ENCODE data around the gene TMEM150B. TPM values are rescaled to one million over a fixed set of nuclear protein-coding genes. Genes with fewer than 3 reads are reported as not detected.

The TMEM150B gene
- total and polyA plus RNA-seq, 2 of the 13 experiments (the other 11 are each of a cell fraction or from before 2014, with no cell fraction given), result 1.3 to 1.8 TPM

DNA sequence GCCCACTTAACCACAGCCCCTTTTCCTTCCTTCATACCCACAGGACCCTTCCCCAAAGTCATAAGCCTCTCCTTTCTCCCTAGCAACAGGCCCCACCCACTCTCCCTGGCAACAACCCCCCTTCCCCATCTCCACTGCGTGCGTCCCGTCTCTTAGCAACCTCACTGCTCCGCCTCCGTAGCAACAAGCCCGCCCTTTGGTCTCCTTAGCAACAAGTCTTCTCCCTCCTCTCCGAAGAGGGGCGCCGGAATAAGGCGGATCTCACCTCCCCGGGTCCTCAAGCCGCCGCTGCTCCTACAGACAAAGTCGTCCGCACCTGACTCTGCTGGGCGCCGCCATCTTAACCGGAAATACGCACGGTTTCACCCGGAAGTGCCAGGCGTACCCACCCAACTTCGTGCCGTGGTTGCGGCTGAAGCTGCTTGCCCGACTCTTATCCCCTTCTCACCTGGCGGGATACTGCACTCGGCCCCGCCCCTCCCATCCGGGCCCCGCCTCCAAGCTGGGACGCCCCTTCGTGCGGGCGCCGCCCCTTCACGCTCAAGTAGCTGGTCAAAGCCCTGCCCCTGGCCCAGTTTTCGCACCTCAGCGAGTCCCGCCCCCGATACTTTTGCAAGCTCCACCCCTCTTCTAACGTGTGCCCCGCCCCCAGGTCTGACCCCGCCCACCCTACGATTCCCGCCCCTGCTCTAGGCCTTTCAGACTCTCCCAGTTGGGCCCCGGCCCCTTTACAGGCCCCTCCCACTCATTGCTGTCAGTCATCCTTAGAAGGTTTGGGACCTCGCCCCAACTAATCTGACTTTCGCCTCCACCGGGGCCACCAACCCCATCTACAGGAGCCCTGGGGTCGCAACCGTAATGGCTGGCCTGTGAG, 45.1 kb downstream of the TMEM150B start, which contains the start of gene HSPBP1:
Gene HSPBP1, minus strand, starts transcription at position 341 of the 874 bp plus-strand sequence. CDS start 502 bp downstream, outside the sequence.
- Histone ChIP-seq H3K4me3 (replicated peaks in 1 of 3; ENCODE audit: insufficient read depth in 1 of 3, low read depth in 2 of 3, low read length in 3 of 3) (peak within 1 kb of the TSS; percentile 86 to 97 (median 93)), H3K27ac (ENCODE audit: extremely low read length, insufficient read depth, low read length) (peak within 1 kb of the TSS; percentile 68), H3K9ac (ENCODE audit: insufficient read depth, low read depth, low read length) (peak within 1 kb of the TSS; percentile 77), H3K4me1 (ENCODE audit: insufficient read depth, low read length) (peaks cover 24% of the 10 kb centered on the region), H3K27me3 (ENCODE audit: control insufficient read depth in 1 of 2, insufficient read depth in 2 of 2, low read length in 2 of 2) (peaks cover 0 to 9% of the 10 kb centered on the region in 2 experiments; a peak in 3 of 5 replicates), H3K9me3 (ENCODE audit: low read length) (no peaks in the 10 kb centered on the region), H4K20me1 (ENCODE audit: insufficient read depth, low read length) (no peaks in the 10 kb centered on the region), H3K79me2 (ENCODE audit: insufficient read depth, low read length) (peaks cover 6% of the 10 kb centered on the region), H3K4me2 (ENCODE audit: low read depth, low read length) (peak within 1 kb of the TSS; percentile 93), H3K36me3 (replicated peaks in 1 of 2; ENCODE audit: control insufficient read depth in 1 of 2, insufficient read depth in 2 of 2, low read length in 2 of 2) (peaks cover 5 to 22% of the 10 kb centered on the region in 2 experiments; a peak in 3 of 5 replicates), H2AFZ (ENCODE audit: low read length) (no peak within 1 kb of the TSS)
- ChIA-PET POLR2A (interaction anchor here (0.8 to 5.1 kb wide), 17 partner anchors 17 to 374 kb away, joined by 3 to 58 read pairs (median 5); partner anchors contain the start of genes FIZ1, ISOC2, KMT5C and PPP6R1), CTCF (ENCODE audit: low intra/inter-chr PET ratio, low total read pairs) (no interaction called here)
- DNase-seq (ENCODE audit: low spot score) (peak; percentile 92), ATAC-seq (peak; percentile 90), FAIRE-seq (peak; percentile 84)
- BruUV-seq (replicated peaks), result no TSS peak
- under 1% methylated on average over 29 of the region's 52 CpGs for WGBS (ENCODE audit: low lambda C conversion rate)
- intact Hi-C loops (cut with micrococcal nuclease; ENCODE audit: unreplicated experiment) (no loop called here), in situ Hi-C loops (cut with HindIII; ENCODE audit: extremely low pct_ligation_motif_present, low pct_unique_long_range_greater_than_20kb) (no loop called here)
- TF ChIP-seq KAT7 (CRISPR knock-in tag; IDR thresholded peaks at IDR 0.05; ENCODE audit: borderline replicate concordance), result no peak
- TF ChIP-seq HOXA7 (CRISPR knock-in tag; IDR thresholded peaks at IDR 0.05), result no peak
- no peak for TF ChIP-seq REL (CRISPR knock-in tag; conservative IDR thresholded peaks at IDR 0.05)
- no peak for TF ChIP-seq SYNCRIP (IDR thresholded peaks at IDR 0.05; ENCODE audit: insufficient read depth, low read depth, low read length)
- no peak for TF ChIP-seq ZNF256 (CRISPR knock-in tag; conservative IDR thresholded peaks at IDR 0.05)
- no peak for TF ChIP-seq SNRNP70 (IDR thresholded peaks at IDR 0.05; ENCODE audit: low read depth, low read length)
- TF ChIP-seq ZNF777 (CRISPR knock-in tag; IDR thresholded peaks at IDR 0.05), result no peak
- TF ChIP-seq ZNF572 (CRISPR knock-in tag; IDR thresholded peaks at IDR 0.05), result no peak
- no peak for TF ChIP-seq SRY (CRISPR knock-in tag; IDR thresholded peaks at IDR 0.05)
- TF ChIP-seq, protein P1, sequence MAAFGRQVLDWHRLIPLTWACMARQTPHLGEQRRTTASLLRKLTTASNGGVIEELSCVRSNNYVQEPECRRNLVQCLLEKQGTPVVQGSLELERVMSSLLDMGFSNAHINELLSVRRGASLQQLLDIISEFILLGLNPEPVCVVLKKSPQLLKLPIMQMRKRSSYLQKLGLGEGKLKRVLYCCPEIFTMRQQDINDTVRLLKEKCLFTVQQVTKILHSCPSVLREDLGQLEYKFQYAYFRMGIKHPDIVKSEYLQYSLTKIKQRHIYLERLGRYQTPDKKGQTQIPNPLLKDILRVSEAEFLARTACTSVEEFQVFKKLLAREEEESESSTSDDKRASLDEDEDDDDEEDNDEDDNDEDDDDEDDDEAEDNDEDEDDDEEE (CRISPR knock-in tag; IDR thresholded peaks at IDR 0.05), result no peak
- TF ChIP-seq ZNF547 (CRISPR knock-in tag; IDR thresholded peaks at IDR 0.05), result no peak
- TF ChIP-seq, protein P2, sequence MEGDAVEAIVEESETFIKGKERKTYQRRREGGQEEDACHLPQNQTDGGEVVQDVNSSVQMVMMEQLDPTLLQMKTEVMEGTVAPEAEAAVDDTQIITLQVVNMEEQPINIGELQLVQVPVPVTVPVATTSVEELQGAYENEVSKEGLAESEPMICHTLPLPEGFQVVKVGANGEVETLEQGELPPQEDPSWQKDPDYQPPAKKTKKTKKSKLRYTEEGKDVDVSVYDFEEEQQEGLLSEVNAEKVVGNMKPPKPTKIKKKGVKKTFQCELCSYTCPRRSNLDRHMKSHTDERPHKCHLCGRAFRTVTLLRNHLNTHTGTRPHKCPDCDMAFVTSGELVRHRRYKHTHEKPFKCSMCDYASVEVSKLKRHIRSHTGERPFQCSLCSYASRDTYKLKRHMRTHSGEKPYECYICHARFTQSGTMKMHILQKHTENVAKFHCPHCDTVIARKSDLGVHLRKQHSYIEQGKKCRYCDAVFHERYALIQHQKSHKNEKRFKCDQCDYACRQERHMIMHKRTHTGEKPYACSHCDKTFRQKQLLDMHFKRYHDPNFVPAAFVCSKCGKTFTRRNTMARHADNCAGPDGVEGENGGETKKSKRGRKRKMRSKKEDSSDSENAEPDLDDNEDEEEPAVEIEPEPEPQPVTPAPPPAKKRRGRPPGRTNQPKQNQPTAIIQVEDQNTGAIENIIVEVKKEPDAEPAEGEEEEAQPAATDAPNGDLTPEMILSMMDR (CRISPR knock-in tag; IDR thresholded peaks at IDR 0.05), result no peak
- no peak for TF ChIP-seq ZFAT (CRISPR knock-in tag; conservative IDR thresholded peaks at IDR 0.05)
- no peak for TF ChIP-seq CEBPB (IDR thresholded peaks at IDR 0.05; ENCODE audit: borderline replicate concordance, low read depth, low read length)
- 0 out of 2 replicates have a peak, but pooled peaks have one; percentile 23 for TF ChIP-seq KDM3A (CRISPR knock-in tag; IDR thresholded peaks at IDR 0.05; ENCODE audit: low read depth)
- TF ChIP-seq, protein P3, sequence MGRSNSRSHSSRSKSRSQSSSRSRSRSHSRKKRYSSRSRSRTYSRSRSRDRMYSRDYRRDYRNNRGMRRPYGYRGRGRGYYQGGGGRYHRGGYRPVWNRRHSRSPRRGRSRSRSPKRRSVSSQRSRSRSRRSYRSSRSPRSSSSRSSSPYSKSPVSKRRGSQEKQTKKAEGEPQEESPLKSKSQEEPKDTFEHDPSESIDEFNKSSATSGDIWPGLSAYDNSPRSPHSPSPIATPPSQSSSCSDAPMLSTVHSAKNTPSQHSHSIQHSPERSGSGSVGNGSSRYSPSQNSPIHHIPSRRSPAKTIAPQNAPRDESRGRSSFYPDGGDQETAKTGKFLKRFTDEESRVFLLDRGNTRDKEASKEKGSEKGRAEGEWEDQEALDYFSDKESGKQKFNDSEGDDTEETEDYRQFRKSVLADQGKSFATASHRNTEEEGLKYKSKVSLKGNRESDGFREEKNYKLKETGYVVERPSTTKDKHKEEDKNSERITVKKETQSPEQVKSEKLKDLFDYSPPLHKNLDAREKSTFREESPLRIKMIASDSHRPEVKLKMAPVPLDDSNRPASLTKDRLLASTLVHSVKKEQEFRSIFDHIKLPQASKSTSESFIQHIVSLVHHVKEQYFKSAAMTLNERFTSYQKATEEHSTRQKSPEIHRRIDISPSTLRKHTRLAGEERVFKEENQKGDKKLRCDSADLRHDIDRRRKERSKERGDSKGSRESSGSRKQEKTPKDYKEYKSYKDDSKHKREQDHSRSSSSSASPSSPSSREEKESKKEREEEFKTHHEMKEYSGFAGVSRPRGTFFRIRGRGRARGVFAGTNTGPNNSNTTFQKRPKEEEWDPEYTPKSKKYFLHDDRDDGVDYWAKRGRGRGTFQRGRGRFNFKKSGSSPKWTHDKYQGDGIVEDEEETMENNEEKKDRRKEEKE (IDR thresholded peaks at IDR 0.05), result no peak
- TF ChIP-seq MEIS1 (CRISPR knock-in tag; IDR thresholded peaks at IDR 0.05; ENCODE audit: borderline replicate concordance), result no peak
- TF ChIP-seq ISX (CRISPR knock-in tag; conservative IDR thresholded peaks at IDR 0.05), result no peak

All from HepG2 (cell line).